Liver (tissue), 3 donors: ENCODE results near the gene TERF2IP.

Experiments
- JUND ChIP-seq, 2 donors: IDR thresholded peaks; 2 replicates each; pipeline ENCODE4 v1.6.1; 2016; ENCODE audit warnings: antibody characterized with exemption in 2 of 2
- NR2F2 ChIP-seq: IDR thresholded peaks from 2 replicates; pipeline ENCODE4 v1.6.1; 2016; ENCODE audit warnings: antibody characterized with exemption
- RAD21 ChIP-seq, 2 donors: IDR thresholded peaks; 2 replicates each; pipeline ENCODE4 v1.6.1; 2016; ENCODE audit warnings: antibody characterized with exemption in 2 of 2, mild to moderate bottlenecking in 2 of 2
- TF ChIP-seq, protein P1 (sequence below): fragments of 150-350 bp; IDR thresholded peaks from 2 replicates; pipeline ENCODE4 v1.5.1; 2017; ENCODE audit warnings: improper control_type of control experiment, low read depth, low read length; ENCODE audit not compliant: missing input control
- TF ChIP-seq, protein P2 (sequence below): IDR thresholded peaks from 2 replicates; pipeline ENCODE4 v1.6.1; 2016; ENCODE audit warnings: antibody characterized with exemption, mild to moderate bottlenecking
- donor health status: healthy.
- donor health status: healthy.

DNA sequence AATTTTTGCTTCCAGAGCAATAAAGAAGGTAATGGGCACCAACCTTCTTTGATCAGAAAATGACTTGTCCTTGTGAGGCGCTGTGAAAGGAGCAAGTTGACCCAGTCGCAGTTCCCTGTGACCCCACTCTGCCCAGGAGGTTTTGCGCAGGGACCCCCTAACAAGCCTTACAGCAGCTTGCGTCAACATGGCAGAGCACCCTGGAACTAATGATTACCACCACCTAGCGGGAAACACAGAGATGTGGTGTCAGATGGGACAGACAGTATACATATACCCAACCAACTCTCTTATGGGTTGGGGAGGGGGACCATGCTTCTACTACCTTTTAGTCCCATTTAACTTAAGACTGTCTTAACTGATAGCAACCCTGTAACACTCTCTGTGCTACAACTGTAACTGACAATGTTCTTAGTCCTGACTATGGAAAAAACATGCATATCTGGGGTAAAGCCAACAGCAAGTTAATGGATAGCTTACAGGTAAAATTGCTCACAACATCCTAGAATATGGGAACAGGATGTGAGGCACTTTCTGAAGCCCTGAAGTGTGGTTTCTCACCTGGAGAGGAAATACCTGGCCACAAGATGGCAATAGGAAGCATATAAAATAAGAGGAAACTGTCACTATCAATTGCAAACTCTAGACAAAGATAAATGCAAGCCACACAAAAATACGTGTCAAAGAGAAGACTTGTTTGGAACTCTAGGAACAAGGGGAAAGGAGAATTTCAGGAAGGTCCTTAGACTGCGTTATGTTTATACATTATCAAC is 3.1 kb upstream of the TERF2IP start:
- TF ChIP-seq, protein P1, sequence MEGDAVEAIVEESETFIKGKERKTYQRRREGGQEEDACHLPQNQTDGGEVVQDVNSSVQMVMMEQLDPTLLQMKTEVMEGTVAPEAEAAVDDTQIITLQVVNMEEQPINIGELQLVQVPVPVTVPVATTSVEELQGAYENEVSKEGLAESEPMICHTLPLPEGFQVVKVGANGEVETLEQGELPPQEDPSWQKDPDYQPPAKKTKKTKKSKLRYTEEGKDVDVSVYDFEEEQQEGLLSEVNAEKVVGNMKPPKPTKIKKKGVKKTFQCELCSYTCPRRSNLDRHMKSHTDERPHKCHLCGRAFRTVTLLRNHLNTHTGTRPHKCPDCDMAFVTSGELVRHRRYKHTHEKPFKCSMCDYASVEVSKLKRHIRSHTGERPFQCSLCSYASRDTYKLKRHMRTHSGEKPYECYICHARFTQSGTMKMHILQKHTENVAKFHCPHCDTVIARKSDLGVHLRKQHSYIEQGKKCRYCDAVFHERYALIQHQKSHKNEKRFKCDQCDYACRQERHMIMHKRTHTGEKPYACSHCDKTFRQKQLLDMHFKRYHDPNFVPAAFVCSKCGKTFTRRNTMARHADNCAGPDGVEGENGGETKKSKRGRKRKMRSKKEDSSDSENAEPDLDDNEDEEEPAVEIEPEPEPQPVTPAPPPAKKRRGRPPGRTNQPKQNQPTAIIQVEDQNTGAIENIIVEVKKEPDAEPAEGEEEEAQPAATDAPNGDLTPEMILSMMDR: no peak
- peak in 1 of 2 donors; percentile 24 for TF ChIP-seq RAD21 (IDR thresholded peaks at IDR 0.05)
- no peak for TF ChIP-seq NR2F2
- TF ChIP-seq, protein P2, sequence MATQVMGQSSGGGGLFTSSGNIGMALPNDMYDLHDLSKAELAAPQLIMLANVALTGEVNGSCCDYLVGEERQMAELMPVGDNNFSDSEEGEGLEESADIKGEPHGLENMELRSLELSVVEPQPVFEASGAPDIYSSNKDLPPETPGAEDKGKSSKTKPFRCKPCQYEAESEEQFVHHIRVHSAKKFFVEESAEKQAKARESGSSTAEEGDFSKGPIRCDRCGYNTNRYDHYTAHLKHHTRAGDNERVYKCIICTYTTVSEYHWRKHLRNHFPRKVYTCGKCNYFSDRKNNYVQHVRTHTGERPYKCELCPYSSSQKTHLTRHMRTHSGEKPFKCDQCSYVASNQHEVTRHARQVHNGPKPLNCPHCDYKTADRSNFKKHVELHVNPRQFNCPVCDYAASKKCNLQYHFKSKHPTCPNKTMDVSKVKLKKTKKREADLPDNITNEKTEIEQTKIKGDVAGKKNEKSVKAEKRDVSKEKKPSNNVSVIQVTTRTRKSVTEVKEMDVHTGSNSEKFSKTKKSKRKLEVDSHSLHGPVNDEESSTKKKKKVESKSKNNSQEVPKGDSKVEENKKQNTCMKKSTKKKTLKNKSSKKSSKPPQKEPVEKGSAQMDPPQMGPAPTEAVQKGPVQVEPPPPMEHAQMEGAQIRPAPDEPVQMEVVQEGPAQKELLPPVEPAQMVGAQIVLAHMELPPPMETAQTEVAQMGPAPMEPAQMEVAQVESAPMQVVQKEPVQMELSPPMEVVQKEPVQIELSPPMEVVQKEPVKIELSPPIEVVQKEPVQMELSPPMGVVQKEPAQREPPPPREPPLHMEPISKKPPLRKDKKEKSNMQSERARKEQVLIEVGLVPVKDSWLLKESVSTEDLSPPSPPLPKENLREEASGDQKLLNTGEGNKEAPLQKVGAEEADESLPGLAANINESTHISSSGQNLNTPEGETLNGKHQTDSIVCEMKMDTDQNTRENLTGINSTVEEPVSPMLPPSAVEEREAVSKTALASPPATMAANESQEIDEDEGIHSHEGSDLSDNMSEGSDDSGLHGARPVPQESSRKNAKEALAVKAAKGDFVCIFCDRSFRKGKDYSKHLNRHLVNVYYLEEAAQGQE: no peak
- no peak for TF ChIP-seq JUND (IDR thresholded peaks at IDR 0.05)
